GM15510 (cell line): ENCODE measurements around the gene TFEC.

ENCODE experiments used
- POLR2A ChIP-seq: IDR thresholded peaks from 3 replicates; pipeline ENCODE4 v1.6.1; 2011; ENCODE audit warnings: borderline replicate concordance; ENCODE audit not compliant: insufficient read length; ENCODE audit errors: extremely low read depth

TFEC gene

DNA sequence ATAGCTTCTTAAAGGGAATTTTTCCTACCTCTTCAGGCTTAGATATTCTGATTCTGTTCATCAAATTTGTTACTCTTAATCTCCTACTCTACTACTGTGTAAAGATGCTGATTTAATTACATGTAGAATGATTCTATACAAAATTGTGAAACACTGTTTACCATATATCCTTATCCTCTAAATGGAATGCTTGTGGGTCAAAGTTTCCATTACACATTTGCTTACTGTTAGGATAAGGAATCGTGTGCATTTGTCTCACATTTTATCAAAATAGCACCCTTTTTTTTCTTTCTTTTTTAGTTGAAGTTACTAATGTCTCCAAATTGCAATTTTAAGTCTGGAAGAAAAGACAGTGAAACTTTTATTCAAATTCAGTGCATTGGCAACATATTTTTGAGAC, 65.3 kb downstream of the TFEC start:
- no peak for TF ChIP-seq POLR2A

DNA sequence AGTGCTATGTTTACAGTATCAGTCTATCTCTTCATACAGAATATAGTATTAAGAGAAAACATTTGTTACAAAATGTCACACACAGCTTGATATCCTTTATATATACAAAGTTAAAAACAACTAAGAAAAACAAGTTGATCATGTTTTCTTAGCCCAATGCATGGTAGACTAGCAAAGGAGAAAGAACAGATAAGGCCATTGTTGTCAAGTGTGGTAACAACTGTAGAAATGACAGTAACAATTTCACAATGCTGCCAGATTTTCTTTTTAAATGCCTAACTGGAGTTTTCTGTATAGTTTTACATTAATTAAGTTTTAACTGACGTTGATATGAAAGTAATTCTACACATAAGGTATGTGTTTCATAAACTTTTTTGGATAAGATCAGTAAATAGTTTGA, 65.8 kb downstream of the TFEC start:
- no peak for TF ChIP-seq POLR2A

DNA sequence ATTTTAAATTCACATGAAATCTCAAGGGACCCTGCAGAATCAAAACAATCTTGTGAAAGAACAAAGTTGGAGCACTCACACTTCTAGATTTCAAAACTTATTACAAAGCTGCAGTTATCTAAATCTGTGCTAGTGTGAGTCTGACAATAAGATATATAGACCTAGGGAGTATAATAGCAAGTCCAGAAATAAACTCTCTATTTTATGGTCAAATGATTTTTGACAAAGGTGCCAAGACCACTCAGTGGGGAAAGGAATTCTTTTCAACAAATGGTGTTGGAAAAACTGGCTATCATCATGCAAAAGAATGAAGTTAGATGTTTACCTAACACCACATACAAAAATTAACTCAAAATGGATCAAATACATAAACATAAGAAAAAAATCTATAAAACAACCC, 68.2 kb downstream of the TFEC start:
- no peak for TF ChIP-seq POLR2A

DNA sequence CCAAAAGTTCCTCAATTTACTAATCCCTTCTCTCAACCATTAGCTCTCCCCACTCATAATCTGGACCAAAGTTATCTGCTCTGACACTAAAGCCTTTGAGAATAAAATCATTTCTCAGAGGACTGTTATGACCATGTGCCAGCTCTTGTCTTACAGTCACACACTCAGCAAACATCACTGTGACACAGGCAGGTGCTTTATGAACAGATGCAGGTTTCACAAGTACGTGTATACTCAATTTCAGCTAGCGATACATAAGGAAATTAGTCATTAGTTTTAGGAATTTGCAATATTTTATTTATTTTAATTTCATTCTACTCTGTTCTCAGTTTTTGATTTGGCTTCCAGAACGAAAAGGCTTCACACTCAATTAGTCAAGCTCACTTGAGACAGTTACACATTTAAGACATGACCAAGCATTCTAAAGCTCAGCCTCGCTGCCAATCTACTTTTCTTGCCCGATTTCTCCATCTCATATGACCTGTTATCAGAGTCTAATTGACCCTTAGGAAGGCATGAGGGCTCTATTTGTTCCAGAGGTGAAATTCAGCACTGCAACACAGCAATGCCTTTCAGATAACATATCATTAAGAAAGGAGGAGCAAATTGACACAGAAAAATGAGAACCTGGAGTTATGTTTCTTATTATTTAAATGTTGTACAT, 76.8 kb downstream of the TFEC start:
- no peak for TF ChIP-seq POLR2A

DNA sequence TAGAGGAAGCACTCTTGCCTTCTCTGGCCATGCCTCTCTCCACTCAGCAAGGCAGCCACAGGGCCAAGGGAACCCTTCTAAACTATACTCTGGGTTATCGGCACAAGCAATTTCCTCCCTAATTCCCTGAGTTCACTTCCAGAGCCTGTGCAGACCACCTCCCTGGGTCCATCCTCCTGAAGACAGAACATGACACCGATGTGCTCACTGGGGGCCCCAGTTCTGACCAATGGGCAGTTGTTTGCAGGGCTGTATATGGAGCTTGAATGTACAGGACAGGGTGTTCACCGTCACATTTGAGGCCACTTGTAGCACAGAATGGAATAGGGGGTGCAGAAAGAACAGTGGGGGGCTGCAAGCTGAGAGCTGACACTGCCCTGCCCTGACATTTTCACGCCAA, 77.7 kb downstream of the TFEC start:
- no peak for TF ChIP-seq POLR2A

DNA sequence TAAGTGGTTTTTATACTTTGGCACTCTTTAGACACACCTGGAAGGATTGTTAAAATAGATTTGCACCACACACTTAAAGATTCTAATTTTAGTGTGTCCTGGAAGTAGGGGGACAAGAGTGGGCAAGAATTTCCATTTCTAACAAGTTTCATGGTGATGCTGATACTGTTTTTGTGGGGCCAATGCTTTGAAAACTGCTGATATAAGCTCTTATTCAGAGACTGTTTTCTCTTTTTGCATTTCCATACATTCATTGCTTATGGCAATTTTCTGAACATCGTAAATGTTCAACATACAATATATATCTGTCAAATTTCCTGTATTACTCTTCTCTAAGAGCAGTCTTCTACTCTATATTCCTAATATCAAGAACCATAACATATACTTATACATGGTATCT, 79.0 kb downstream of the TFEC start:
- TF ChIP-seq POLR2A, result no peak

DNA sequence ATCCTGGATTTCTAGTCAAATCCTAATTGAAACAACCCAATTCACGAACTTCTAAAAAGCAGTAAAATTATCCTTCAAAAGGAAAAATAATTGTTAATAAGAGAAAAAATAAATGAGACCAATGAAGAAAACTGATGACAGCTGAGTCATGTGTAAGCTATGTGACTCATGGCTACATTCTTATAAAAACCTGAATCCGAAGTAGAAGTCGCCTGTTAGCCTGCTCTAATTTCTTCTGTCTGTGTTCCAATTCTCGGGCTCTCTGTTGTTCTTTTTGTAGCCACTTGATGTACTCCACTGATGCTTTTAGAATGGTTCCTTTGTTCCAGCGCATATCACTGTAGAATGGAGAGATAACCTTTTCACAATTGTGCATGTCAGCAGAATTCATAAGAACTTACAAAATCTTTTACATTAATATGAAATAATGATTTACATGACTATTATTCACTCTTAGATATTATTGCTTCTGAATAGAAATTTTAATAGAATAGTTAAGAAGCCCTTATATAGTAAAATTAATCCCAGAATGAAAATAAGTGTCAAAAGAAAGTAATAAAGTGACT, 88.8 kb downstream of the TFEC start:
- TF ChIP-seq POLR2A, result no peak

DNA sequence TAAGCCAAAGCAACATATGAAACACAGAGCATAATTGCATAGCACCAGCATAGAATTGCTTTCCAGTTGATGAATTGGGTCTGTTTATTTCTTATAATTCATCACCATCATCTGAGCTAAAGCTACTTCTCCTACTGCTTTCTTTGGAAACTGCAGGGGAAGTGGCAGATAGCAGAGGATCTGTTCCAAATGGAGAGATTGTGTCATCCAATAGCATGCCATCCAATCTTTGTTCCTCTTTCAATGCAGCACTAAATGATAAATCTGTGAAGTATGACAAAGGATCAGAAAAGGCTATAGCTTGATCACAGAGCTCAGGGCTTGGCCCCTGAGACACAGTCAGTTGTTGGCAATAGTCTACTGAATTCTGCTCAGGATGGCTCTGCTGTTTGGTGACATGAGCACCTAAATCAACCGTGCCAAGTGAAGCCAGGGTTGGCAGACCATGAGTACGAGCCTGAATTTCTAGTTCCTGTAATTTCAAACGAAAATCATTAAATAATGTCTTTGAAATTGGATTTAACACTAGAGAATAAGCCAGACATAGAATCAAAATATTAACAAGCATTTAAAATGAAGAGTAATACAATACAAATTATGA, 90.0 kb downstream of the TFEC start:
- no peak for TF ChIP-seq POLR2A

DNA sequence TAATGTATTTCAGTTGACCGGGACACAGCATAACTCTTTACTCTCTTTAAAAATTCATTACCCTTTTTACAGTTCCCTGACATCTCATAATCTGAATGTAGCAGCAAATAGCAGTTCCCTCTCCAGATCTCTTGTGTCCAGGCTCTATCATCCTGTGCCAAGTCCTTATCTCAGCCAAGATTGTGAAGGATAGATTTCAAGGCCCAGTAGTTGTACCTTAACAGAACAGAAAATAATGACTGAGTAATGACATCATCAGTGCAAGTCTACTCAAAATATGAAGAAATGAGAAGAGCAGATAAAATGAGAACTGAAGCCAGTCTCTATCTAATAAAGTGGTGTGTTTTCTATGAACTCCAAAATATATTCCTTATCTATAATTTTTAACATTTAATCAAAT, 92.6 kb downstream of the TFEC start:
- TF ChIP-seq POLR2A, result no peak

DNA sequence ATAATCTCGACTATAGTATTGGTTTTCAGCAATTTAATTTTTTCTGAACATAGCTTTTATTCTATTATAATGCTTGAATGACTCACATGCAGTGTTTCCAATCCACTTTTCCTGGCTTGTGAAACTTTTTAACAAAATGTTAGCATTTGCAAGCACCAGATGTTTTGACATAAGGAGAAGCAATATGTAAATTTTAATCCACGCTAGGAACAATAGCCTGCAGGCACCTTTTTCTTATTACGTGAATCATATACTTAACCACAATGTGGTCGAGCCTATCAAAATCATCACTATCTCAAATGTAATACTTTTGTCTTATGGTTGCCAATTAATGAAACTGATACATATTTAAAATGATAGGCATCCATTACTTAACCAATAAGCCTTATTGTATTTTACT, 97.1 kb downstream of the TFEC start:
- no peak for TF ChIP-seq POLR2A

DNA sequence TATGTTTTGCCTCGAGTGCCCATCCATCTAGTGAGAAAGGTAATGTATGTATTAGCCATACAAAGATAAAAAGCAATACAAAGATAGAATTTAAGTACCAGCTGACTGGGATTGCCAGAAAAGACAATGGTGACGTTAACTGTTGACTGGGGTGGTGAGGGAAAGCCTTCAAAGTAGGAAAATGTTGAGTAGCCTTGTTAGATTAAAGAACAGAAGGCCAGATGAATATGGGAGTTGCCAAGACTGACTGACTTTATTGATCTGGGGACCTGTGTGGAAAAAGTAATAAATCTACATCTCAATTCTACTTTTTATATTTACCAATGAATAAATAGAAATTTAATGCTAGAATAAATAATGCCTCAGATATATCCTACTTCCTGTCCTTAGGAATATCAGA, 97.7 kb downstream of the TFEC start:
- TF ChIP-seq POLR2A, result no peak

DNA sequence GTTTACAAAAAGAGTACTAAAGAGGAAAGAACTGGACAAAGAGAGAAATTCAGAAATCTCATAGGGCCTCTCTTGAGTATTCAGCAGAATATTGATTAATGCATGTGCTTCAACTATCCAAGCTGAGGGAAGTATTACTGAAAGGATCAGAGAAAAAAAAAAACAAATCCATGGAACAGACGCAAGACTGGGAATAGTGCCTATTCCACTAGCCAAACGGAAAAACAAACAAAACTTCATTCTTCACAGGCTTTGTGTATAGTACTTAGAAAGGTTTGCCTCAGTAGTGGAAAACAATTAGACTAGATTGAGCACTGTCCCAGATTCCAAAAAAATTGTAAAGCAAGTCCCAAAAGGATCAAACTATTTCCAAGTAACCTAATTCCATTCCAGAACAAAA, 106.2 kb downstream of the TFEC start:
- TF ChIP-seq POLR2A, result no peak

DNA sequence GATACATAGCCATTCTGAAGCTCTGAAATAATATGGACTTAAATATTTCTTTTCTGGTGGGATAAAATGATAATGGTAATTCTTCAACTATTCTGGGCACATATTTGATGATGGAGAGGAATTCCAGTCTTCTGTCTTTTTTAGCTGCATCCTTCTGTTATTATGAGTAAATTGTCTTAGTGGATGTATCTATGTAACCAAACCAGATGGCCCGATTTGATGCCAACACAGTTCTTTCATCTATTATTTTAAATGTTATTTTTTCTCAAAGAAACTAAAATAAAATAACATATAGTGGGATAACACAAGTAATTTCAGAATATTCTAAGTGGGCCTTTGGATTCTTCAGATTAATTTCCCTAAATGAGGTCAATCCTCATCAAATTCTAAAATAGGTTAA, 110.2 kb downstream of the TFEC start:
- TF ChIP-seq POLR2A, result no peak

DNA sequence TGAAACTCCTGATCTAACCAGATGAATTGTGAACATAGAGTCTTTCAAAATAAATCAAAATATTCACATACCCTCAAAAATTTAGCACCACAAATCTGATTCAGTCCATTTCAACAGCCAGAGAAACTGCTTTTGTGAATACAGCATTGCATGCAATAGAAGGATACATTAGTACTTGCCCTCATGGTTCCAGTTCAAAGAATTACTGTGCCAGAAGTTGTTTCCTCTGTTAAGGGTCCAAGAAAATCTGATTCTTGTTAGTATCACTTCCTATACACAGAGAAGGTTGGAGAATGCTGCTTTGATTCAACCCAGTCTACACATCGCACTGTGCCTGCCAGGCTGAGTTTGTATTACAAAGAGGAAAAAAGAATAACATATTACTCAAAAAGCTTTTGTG, 115.6 kb downstream of the TFEC start:
- no peak for TF ChIP-seq POLR2A

DNA sequence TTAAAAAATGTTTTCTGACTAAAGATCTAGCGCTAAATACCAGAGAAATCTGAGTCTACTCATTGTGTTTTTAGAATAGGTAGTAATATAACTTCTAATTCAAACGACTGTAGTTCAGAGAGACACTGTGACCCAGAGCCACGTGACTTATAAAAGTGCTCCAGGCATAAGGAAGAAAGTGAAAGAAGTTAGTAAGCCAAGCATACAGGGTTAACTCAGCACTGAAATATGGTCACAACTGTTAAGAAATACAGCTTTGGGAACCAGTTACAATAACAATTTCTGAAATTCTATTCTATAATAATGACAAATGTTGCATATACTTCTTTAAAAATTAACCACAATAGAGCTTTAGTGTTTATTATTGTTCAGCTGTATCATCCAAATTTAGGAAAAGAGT, 119.1 kb downstream of the TFEC start:
- no peak for TF ChIP-seq POLR2A

DNA sequence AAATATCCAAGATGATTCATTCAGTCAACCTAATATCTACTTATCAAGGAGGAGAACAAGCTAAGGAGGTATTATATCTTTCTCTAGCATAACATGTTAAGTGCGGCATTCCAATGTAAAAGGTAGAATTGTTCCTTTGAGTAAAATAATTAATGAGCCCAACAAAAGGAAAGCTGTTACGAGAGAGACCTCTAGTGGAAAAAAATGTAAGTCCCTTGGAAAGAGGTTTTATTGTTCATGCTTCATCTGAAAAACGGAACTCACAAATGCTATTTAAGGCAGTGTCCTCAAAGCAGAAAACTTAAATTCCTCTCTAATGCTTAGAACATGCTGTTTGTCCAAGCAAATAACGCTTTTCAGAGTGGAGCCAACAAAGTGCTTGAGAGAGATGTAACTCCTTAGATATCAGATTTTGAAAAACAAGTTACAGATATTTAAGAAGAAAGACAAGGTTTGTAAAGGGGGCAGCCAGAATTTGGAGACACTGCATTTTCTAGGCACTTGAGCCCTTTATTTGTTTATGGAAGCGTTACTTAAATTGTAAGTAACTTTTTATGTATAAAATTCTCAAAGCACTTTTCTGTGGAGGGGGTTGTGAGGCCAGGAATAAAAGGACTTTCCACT, 119.9 kb downstream of the TFEC start:
- TF ChIP-seq POLR2A, result no peak
